ENCODE measurements around the gene SOS2.
"Not testable (repeated sequence)": the region's sequence is repeated elsewhere in the genome, so short reads cannot be mapped to it uniquely, and the experiment has no call there.

Gene SOS2

DNA sequence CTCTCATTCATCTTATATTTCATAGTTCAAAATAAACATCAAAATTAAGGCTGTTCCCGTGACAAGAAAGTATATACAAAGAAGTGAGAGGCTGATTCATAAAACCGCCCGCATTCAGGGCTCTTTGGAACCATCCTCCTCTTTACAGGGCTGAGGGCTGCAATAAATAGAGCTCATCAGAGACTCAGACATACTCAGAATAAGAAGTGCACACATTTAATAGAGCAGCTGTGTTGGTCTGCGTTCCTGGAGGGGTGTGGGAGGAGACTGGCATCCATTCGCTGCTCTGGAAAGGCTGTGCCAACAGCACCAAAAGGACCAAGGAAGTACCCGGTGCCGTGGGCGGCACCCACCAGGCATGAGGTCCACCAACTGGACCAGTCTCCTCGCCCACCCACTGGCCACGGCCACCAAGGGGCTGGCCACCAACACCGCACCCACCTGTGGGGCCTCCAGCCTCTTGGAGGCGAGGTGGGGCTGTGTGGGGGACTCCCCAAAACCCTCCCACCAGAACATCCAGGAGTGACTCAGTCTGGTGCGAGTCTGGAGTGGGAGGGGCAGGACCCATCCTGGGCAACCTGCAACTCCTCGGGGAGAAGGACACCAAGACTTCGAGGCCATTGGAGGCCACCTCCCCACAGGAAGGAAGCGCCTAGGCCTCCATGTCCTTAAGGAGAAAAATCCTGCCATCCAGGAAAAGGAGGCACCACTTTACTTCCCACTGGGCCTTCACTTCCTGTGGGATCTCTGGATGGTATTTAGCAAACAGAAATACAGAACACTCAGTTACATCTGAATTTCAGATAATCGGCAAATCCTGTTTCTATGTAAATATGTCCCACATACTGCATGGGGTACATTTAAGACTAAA, 147.7 kb downstream of the SOS2 start:
- DNase-seq = peak; percentile 61

DNA sequence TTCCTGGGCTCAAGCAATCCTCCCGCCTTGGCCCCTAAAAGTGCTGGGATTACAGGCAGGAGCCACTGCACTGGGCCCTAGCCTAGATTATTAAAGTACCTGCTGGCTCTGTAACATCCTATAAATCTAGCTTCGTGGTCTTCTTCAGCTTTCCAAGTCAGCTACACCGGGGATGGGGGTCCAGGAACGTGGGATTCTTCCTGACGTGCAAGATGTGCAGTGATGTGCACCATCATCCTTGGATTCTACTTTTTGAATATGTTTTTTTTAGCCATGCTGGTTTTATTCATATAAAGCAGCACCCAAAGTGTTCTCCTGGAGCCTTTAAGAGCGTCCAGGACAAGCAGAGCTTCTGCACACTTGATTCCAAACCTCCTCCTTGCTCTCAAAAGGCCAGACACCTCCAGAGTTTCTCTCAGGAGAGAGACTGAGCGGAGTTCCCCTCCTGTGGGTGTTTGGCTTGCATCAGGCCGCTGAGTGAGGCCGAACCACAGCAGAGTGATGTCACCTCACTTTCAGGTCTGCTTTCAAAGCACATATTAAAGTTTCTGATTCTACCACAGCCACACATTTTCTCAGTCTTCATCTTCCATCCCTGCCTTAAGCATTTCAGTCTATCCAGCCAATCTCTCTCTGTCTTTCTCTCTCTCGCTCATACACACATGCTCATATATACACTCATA, 148.5 kb downstream of the SOS2 start:
- DNase-seq = peak; percentile 92

DNA sequence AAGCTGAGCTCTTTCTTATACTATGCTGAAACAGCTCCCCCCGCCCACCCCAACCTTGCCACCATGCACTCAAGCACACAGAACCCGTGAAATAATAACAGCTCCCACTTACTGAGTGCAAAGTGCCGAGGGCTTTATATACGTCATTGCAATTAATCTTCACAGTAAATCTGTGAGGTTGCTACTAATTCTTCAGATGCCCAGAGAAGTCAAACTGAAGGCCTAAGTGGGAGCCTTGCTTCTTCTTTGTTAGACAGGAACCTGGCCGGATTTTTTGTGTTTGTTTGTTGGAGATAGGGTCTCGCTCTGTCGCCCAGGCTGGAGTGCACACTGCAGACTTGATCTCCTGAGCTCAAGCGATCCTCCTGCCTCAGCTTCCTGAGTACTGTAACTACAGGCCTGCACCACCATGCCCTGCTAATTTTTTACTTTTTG, 149.1 kb downstream of the SOS2 start:
- peak; percentile 77 for DNase-seq

DNA sequence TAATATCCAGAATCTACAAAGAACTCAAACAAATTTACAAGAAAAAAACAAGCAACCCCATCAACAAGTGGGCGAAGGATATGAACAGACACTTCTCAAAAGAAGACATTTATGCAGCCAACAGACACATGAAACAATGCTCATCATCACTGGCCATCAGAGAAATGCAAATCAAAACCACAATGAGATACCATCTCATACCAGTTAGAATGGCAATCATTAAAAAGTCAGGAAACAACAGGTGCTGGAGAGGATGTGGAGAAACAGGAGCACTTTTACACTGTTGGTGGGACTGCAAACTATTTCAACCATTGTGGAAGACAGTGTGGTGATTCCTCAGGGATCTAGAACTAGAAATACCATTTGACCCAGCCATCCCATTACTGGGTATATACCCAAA, 152.3 kb downstream of the SOS2 start:
- not testable (repeated sequence) for DNase-seq

DNA sequence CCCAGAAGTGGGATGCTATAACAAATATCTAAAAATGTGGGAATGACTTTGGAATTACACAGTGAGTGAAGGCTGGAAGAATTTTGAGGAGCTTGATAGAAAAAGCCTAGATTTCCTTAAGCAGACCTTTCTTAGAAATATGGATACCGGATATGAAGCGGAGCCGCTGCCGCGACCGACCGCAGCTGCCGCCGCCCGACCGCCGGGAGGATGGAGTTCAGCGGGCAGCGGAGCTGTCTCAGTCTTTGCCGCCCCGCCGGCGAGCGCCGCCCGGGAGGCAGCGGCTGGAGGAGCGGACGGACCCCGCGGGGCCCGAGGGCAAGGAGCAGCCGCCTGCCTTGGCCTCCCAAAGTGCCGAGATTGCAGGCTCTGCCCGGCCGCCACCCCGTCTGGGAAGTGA, 157.7 kb downstream of the SOS2 start:
- not testable (repeated sequence) for DNase-seq

DNA sequence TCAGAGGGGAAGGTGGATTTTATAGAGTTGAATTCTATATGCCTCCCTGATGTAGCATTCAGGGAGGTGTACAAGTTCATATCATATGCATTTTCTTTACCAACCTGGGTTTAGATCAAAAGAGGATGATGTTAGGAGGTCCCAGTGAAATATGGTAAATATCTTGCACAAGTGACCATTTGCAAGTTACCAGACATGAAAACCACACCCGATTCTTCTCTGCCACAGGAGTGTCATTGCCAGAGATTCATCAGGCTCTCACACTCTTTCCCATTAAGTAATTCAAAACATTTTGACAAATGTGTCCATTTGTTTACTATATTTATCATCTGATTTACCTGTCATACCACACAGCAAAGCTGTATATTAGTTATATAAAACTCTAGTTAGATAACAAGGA, 159.0 kb downstream of the SOS2 start:
- no peak for DNase-seq

DNA sequence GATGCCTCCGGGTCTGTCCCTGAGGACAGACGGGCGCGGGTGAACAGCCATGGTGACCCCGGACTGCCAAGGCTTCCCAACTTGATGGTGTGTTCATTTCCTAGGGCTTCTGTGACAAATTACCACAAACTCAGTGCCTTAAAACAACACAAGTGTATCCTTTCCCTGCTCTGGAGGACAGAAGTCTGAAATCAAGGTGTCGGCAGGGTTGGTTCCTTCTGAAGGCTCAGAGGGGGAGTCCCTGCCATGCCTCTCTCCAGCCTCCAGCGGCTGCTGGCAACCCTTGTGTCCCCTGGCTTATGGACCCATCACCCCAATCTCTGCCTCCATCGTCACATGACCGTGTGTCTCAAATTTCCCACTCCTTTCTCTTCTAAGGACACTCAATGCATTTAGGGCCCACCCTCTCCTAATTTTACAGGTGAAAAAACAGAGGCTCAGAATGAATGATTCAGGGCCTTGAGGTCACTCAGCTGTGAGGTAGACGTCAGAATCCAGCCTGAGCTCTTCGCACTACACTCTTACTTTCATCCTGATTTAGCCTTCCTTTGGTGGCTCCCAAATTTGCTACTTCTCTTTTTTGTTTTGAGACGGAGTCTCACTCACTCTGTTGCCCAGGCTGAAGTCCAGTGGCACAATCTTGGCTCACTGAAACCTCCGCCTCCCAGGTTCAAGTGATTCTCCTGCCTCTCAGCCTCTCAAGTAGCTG, 160.4 kb downstream of the SOS2 start:
- DNase-seq = no peak

DNA sequence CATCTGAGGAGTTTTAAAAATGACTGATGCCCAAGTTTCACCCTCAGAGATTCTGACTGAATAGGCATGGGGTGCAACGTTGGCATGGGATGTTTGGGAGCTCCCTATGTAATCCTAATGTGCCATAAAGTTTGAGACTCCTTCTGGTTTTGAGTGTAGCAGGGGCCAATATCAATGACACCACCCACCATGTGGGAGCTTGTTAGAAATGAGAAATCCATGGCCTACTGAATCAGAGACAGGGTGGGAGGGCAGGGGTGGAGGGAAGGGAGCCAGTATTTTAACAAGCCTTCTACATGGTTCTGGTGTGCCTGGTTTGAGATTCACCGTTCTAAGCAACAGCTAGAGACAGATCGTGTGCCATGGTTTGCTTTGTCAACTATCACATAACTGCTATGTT, 161.1 kb downstream of the SOS2 start:
- no peak for DNase-seq

DNA sequence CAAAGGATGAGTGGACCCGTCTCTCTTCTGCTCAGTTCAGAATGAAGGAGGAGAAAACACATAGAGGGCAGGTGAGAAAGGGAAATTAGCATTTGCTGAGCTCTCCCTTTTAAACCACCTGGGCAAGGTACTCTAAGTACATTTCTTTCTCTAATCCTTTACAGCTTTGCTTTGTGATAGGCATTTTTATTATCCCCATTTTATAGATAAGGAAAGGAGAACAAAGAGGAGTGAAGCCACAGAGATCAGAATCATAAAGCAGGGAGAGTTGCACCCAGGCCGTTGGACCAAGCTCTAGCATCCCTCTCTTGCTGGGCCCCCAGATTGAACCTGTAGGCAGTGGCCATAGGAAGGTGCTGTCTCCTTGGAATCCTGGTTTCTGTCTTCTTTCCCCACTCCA, 162.1 kb downstream of the SOS2 start:
- no peak for DNase-seq

DNA sequence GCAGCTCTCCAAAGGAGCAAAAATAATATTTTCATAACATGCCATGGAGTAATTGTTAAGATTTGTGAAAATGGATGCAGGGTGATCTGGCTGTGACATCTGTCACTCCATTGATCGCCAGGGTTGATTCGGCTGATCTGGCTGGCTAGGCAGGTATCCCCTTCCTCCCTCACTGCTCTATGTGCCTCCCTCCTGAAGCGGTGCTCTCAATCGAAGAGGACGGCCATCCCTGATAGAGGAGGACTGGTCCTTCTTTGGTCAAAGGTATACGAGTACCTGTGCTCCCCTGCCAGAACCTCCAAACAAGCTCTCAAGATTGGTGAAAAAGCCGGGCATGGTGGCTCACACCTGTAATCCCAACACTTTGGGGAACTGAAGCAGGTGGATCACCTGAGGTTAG, 162.9 kb downstream of the SOS2 start:
- DNase-seq = no peak

DNA sequence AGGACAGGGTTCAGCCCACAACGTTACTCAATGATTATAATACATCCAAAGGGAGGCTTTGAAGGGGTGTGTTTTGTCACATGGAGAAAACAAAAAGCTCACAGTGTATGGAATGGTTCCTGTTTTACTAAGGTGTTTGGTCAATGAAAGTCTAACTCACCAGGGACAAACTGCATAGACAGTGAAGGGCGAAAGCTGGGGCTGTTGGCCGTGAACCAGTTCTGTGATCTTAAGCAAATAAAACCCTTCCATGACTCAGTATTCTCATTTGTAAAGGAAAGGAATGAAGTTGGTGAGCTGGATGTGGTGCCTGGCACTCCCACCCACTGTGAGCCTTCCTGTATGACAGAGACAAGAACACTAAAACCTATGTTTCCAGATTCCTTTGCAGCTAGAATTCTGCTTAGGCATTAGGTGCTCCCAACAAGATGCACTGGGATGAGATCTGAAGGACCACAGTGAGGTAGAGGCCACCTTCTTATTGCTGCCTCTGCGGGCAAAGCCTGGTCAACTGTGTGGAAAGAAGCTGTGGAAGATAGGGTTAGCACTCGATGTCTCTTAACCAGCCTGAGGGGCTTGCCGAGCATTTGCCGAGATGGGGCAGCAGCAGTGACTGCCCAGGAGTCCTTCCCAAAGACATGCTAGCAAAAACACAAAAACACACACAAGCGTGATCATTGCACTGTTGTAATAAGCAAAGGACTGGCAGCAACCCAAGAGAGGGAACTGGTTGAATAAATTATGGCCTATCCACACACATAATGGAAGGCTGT, 163.5 kb downstream of the SOS2 start:
- no peak for DNase-seq

Data from CD4-positive, alpha-beta T cell treated with Interleukin-21 for 1 hour (primary cell).